ENCODE measurements around the gene SCAF4. TPM values are rescaled to one million over a fixed set of nuclear protein-coding genes. Genes with fewer than 3 reads are reported as not detected.
A peak's percentile ranks its signal among the peaks of the same experiment; 100 is the strongest.

Gene SCAF4
- total and polyA plus RNA-seq, 12 donors, result 9.5 to 24.0 (median 15.1) TPM

- TF ChIP-seq CTCF (IDR thresholded peaks at IDR 0.05), result no peak
- no peak for TF ChIP-seq POLR2A (IDR thresholded peaks at IDR 0.05)
- DNase-seq, result no peak
- Histone ChIP-seq H3K36me3 (replicated peaks in 1 of 2) (peaks cover 0 to 10% of the 10 kb centered on the region in 2 donors), H3K9me3 (replicated peaks in 1 of 3) (no peaks in the 10 kb centered on the region), H3K27ac (no peak overlapping the region), H3K4me1 (replicated peaks in 1 of 2) (peaks cover 0 to 7% of the 10 kb centered on the region in 2 donors), H3K27me3 (no peaks in the 10 kb centered on the region), H3K4me3 (no peak overlapping the region)
- intact Hi-C loops (cut with DNase I), result no loop called here
- WGBS, 4 donors, result 92 to 96% (median 94%) methylated on average over 7 of the region's 7 CpGs
These were observed 56.6 kb downstream of the SCAF4 start for GRCh38 chr21:31675318-31675717.

- Histone ChIP-seq H3K4me1 (replicated peaks in 1 of 2) (peaks cover 0 to 21% of the 10 kb centered on the region in 2 donors), H3K27ac (no peak overlapping the region), H3K27me3 (no peaks in the 10 kb centered on the region), H3K36me3 (replicated peaks in 1 of 2) (peaks cover 0 to 18% of the 10 kb centered on the region in 2 donors), H3K9me3 (replicated peaks in 1 of 3) (no peaks in the 10 kb centered on the region), H3K4me3 (no peak overlapping the region)
- intact Hi-C loops (cut with DNase I), result no loop called here
- no peak for DNase-seq
- TF ChIP-seq POLR2A (IDR thresholded peaks at IDR 0.05) (no peak), CTCF (IDR thresholded peaks at IDR 0.05) (no peak)
- WGBS, 4 donors, result 82 to 95% (median 93%) methylated on average over 3 of the region's 3 CpGs
These were observed 58.5 kb downstream of the SCAF4 start for GRCh38 chr21:31673321-31673912.

GRCh38 chr21:31671931-31672330, 60.0 kb downstream of the SCAF4 start:
- 93 to 99% (median 95%) methylated on average over 12 to 17 of the region's 17 CpGs for WGBS, 4 donors
- no peaks in the 10 kb centered on the region for H3K9me3 ChIP-seq (replicated peaks in 1 of 3)
- TF ChIP-seq POLR2A (IDR thresholded peaks at IDR 0.05) (no peak), CTCF (IDR thresholded peaks at IDR 0.05) (no peak)
- H3K4me3 ChIP-seq, result no peak overlapping the region
- no peaks in the 10 kb centered on the region for H3K27me3 ChIP-seq
- intact Hi-C loops (cut with DNase I), result no loop called here
- H3K36me3 ChIP-seq (replicated peaks in 1 of 2), result peaks cover 0 to 32% of the 10 kb centered on the region in 2 donors
- no peak overlapping the region for H3K27ac ChIP-seq
- peaks cover 0 to 35% of the 10 kb centered on the region in 2 donors for H3K4me1 ChIP-seq (replicated peaks in 1 of 2)
- DNase-seq, result no peak

GRCh38 chr21:31671146-31671716, 60.7 kb downstream of the SCAF4 start:
- Histone ChIP-seq H3K36me3 (replicated peaks in 1 of 2) (peaks cover 0 to 37% of the 10 kb centered on the region in 2 donors), H3K9me3 (replicated peaks in 1 of 3) (no peaks in the 10 kb centered on the region), H3K27ac (peak overlapping the region in 1 of 5 donors; percentile 43), H3K27me3 (no peaks in the 10 kb centered on the region), H3K4me3 (no peak overlapping the region), H3K4me1 (replicated peaks in 1 of 2) (peaks cover 0 to 42% of the 10 kb centered on the region in 2 donors)
- intact Hi-C loops (cut with DNase I), result no loop called here
- TF ChIP-seq CTCF (IDR thresholded peaks at IDR 0.05), result no peak
- TF ChIP-seq POLR2A (IDR thresholded peaks at IDR 0.05), result no peak
- no peak for DNase-seq
- 92 to 93% (median 92%) methylated on average over 12 of the region's 12 CpGs for WGBS, 4 donors

All from adrenal gland (tissue), 12 donors.